DMS153 (cell line): ENCODE results near the gene FIBP.

Experiments
- DNase-seq: peaks from one replicate; lab custom pipeline; 2025; lab: John Stamatoyannopoulos, UW

Gene FIBP

DNA sequence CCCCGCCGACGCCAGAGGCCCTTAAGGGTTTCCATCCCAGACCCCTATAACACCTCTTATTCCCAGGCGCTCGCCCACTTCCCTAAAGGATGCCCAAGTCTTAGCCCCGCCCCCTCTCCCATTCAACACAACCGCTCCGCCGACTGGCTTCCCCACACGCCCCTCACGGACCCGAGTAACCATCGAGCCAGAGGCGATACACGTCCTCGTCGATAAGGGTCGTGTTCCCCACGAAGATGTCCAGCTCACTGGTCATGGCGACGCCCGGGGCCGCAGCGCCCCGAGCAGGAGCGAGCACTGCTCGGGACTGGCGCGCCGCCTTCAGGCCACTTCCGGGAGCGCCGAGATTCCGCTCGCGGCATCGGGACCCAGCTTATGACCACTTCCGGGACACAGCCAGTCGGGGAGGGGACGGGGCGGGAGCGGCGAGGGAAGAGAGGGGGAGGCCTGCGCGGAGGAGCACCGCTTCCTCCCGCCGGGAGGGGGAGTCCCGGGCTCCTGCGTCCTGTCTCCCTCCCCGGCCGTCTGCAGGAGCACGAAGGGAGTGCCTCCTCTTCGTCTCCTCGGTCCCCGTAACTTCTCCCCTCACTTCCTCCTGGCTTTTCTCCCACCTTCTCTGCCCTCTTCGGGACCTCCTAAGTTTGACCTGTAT, at the start of gene FIBP:
FIBP (minus strand) TSS at position 309 of the 652 bp plus-strand sequence; CDS start at position 256, 53 bp downstream.
- DNase-seq = peak; percentile 96

- no peak for DNase-seq
Measured at GRCh38 chr11:65937766-65938165, 49.5 kb upstream of the FIBP start.

GRCh38 chr11:65934014-65934413, 45.7 kb upstream of the FIBP start:
- no peak for DNase-seq

- DNase-seq = no peak
Measured at GRCh38 chr11:65932558-65932919, 44.3 kb upstream of the FIBP start.

DNA sequence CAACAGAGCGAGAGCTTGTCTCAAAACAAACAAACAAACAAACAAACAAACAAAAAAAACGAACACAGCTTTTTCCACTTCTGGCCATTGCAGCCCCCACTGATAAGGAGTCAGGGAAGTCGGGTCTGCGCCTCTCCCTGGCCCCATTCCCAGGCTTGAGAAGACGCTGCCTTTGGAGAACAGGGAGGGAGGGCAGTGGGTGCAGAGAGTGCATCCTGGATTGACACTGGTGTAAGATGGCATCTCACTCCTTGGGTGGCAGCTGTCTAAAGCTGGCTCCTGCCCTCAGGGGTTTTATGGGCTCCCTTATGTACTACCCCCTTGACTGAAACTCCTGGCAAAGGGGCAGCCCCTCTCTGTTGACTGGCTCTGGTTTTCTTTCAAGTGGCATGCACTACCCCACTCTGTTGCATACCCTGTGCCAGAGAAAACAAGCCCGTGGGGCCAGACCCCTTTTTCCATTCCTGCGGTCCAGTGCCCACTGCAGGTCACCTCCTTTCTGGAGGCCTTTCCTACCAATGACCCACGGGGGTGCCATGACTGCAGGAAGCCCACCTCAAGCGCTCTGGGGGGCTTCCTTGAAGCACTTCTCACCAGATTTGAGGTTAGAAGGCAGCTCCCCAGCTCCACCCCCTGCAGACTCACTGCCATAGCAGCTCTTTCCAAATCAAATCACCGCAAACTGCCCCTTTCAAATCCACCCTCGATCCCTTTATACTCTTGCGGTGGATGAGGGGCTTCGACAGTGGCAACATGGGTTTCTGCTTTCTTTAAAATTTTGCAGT, 43.7 kb upstream of the FIBP start:
- DNase-seq = no peak

DNA sequence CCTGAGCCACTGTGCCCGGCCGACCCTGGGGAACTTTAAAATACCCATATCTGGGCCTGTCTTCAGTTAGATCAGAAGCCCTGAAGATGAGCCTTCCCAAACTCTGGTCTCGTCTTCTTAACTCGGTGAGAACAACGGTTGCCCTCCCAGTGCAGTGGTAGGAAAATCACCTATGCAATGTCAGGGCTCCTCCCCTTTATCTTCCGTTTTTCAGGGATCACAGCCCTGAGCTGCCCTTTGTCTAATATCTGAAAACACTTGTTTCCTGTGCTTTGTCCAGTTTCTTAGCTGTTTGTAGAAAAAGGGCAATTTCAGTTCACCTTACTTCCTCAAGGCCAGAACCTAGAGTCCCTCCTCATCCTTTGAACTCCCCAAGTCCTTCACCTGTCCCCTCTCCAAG, 40.4 kb upstream of the FIBP start:
- DNase-seq = no peak

- no peak for DNase-seq
Measured at GRCh38 chr11:65927904-65928397, 39.7 kb upstream of the FIBP start.

GRCh38 chr11:65925397-65925796, 37.1 kb upstream of the FIBP start:
- no peak for DNase-seq

DNA sequence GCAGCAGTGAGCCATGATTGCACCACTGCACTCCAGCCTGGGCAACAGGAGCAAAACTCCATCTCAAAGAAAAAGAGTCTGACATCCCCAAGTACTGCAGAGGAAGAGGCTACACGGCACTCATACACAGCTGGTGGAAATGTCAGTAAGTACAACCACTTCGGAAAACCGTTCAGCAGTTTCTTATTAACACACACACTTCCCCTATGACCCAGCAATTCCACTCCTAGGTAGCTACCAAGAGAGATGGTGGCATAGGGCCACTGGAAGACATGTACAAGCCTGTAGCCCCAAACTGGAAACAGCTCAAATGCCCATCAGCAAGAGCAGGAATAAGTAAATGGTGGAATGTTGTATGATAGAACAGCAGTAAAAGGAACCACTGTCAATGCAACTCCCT, 34.3 kb upstream of the FIBP start:
- no peak for DNase-seq

- no peak for DNase-seq
Measured at GRCh38 chr11:65921876-65922275, 33.6 kb upstream of the FIBP start.

DNA sequence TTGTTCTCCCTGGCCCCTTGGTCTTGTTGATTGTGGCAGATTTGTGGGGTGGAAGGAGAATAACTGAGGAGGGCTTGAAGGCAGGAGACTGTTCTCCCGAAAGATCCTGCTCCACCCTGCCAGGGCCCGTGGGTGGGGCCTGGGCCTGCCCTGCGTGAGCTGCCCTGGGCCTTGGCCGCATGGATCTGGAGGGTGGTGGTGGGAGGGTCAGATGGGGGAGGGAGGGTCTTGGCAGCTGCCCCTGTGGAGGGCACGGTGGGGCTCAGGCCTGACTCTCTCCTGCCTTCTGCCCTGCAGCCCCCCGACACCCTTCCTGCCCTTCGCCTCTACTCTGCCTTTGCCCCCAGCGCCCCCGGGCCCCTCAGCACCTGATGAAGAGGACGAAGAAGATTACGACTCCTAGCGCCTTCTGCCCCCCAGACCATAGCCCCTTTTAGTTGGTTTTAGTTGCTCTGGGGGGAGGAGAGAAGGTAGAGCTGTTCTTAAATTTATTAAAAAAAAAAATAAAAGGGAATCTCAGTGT, 32.8 kb upstream of the FIBP start:
- DNase-seq = no peak

- DNase-seq = no peak
Measured at GRCh38 chr11:65920372-65920802, 32.1 kb upstream of the FIBP start.

GRCh38 chr11:65919573-65920371, 31.5 kb upstream of the FIBP start:
- no peak for DNase-seq

DNA sequence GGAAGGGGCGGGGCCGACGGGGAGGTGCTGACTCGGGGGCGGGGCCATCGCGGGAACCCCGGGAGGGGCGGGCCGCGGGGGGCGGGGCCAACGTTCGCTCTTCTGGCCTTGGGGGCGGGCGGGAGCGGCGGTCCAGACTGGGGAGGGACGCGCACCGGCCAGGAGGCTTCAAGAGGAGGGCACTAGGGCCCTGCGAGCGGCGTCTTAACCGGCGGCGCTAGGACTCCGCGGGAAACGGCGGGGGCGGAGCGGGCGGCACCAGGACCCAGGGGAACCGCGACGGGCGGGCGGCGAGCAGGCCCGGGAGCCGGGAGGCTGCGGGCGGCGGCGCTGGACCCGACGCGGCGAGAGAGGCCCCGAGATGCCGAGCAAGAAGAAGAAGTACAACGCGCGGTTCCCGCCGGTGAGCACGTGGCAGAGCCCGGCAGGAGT, 30.9 kb upstream of the FIBP start, which contains the start of gene DRAP1:
DRAP1 (plus strand) TSS at position 286 of the 432 bp plus-strand sequence; CDS start at position 362, 76 bp downstream.
- peak; percentile 96 for DNase-seq

DNA sequence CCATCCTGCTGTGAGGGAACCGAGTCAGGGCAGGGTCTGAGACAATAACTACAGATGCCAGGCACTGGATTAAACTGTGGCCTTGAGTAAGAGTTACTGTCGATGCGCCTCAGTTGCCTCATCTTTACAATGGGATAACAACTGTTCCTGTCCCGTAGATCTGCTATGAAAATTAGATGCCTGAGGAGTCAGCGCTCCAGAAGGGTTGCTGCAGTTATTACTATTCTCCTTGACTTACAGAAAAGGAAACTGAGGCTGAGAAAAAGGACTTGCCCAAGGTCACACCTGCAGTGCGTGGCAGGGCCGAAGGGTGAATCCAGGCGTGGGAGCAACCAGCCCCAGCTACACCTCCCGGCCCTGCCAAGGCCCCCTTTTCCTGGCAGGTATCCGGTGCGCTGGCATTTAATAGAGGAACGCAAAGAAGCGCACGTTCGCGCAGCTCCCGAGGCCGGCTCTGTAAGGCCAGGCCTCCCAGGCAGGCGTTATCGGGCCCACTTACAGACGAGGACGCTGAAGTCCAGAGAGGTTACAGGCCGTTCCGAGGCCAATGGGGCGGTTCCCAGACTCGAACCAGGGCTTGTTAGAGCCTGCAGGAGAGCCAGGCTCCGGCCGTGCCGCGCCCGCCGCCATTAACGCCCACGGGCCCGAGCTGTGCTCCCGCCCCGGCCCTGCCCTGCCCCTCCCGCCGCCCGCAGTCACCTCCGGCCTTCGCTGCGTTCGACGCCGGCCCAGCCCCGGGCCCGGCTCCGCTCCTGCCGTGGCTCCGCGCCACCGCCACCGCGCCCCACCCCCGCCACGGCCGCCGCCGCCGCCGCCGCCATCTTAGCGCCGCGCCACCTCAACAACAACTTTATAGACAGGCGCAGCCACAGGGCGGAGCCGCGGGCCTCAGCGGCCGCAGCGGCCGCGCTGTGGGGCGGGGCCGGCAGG, 30.2 kb upstream of the FIBP start, which contains the start of gene C11orf68:
C11orf68 (minus strand) TSS at position 852 of the 930 bp plus-strand sequence; CDS start at position 821, 31 bp downstream.
- DNase-seq = no peak

- DNase-seq = no peak
Measured at GRCh38 chr11:65917434-65918210, 29.4 kb upstream of the FIBP start.

DNA sequence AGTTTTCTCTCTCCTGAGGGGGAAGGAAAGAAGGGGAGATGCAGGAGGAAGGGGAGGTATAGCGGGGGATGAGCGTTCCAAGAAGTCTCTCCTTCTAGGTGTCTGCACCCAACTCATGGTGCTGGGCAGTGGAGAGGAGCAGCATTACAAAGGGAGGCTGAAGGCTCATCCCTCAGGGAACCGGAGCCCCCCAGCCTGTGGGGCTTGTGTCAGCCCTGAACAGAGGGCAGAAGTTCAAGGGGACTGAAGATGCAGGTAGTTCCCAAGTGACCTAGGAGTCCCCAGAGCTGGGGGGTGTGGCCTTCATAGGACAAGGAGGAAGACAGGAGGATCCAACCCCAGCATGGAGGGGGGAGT, 28.8 kb upstream of the FIBP start:
- DNase-seq = no peak

DNA sequence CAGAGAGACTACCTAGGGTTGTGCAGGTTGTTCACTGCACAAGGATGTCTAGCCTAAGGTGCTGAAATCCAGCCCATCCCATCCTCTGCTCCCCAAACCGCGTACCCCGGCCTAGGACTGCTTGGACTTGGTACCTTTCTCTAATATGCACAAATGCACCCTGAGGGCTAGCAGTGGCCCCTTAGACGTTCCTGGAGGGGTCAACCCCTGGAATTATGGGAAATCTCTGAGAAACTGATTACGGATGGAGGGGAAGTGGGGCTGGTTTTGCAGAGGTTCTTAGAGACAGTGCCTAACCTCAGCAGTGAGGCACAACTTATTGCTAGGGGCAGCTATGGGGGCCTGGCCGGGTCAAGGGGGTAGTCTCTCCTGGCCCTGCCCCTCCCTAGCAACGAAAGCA, 28.1 kb upstream of the FIBP start:
- DNase-seq = no peak

GRCh38 chr11:65915821-65916251, 27.6 kb upstream of the FIBP start:
- DNase-seq = no peak
